Activated CD4-positive, CD25-positive, alpha-beta regulatory T cell treated with anti-CD3 and anti-CD28 coated beads, Interleukin-2, amount 50 U/mL, for 16 hours (primary cell): ENCODE measurements around the gene BAIAP2.

ENCODE experiments used
- DNase-seq: peaks from one replicate; pipeline ENCODE4 v3.0.0-alpha.2; 2020; ENCODE audit warnings: low read depth, low spot score

The BAIAP2 gene

DNA sequence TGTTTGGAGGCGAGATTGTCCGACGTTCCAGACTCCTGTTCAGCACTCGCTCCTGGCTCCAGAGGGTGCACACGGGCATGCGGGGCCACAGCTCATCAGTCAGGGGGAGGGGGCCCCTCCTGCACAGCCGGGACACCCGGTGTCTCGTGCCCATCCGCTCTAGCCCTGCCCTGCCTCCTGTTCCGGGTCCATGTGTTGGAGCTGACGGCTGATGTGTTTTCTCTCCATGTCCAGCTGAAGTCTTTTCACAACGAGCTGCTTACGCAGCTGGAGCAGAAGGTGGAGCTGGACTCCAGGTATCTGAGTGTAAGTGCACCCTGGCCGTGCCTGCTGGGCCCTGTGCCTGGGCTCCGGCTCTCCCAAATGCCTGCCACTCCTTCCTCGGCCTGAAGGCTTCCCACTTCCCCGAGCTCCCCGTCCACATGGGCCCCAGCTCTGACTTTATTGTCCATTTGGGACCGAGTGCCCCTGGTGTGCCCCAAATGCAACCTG lies 50.5 kb downstream of the BAIAP2 start:
- no peak for DNase-seq

DNA sequence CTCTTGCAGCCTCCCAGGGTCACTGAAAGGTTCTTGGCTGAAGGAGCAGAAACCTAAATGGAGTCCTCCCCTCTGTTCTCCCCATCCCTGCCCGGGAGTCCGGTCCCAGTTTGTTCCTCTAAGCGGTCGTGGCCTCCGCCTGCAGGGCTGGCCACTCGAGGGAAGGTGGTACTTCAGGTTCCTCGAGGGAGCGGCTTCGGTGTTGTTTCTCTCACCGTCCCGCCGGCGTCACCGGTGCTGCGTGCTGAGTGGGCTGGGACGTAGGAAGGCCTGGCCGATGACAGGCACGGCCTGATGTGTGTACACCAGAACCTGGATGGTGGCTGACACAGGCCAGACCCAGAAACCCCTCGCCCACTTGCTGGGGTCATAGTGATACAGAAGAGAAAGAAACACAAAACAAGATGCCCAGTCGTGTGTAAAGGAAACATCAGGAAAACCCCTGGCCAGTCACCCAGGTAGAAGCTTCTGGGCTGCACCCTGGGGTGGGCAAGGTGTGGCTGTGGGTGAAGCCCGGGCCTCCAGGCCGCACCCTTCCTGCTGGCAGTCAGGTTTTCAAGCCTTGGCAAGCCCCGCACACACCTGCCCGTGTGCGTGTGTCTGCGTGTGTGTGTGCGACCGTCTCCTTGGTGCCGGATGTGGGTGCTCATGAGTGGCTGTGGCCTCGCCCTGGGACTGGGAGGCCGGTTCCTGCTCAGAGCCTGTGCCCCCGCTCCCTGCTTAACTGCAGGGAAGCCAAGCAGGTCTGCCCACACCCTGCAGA lies 52.0 kb downstream of the BAIAP2 start:
- DNase-seq: no peak

DNA sequence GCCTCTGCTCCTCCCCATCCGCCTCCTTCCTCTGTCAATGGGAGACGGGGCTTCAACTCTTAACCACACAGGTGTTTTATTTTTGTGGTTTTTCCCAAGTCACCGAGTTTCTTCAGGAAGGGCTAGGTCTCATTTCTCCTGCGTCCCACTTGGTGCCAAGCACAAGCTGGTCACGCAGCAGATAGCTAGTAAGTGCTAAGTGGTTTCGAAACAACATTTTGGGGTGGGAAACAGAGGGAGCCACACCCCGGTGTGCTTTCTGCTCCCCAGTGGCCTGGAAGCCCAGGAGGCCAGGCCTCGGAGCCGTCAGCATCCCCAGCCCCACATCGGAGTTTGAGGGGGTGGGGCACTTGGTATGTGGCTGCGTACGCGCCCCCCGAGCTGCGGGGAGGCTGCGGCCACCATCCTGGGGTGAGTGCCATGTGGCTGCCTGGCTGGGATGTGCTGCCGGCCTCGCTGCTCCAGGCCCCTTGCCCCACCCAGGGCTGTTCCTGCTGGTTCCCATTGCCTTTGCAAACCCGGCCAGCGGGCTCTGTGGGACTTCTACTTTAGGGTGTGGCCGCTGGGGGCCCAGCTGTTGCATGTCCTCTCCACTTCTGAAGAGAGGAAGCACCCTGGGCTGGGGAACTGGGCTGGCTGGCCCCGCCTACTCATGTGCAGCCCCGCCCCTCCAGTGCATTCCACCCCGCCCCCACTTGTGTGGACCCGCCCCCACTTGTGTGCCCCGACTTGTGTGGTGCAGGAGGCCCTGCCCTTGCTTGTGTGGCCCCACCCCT lies 55.6 kb downstream of the BAIAP2 start:
- DNase-seq: no peak

DNA sequence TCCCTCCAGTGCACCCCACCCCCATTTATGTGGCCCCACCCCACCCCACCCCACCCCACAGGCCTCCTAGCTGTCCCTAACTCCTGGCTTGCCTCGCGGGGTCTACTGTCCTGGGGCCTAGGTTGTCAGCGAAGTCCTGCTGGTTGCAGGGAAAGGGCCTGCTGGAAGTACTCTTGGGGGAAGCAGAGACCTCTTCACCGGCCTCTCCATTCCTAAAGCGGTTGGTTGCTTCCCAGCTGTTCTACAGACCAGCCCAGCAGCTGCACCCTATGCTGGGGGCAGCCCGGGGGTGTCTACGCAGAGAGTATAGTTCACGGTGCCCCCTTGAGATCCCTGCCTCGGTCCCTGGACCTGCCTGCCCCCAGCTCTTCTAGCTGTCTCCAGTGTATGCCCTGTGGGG lies 56.2 kb downstream of the BAIAP2 start:
- DNase-seq: no peak

DNA sequence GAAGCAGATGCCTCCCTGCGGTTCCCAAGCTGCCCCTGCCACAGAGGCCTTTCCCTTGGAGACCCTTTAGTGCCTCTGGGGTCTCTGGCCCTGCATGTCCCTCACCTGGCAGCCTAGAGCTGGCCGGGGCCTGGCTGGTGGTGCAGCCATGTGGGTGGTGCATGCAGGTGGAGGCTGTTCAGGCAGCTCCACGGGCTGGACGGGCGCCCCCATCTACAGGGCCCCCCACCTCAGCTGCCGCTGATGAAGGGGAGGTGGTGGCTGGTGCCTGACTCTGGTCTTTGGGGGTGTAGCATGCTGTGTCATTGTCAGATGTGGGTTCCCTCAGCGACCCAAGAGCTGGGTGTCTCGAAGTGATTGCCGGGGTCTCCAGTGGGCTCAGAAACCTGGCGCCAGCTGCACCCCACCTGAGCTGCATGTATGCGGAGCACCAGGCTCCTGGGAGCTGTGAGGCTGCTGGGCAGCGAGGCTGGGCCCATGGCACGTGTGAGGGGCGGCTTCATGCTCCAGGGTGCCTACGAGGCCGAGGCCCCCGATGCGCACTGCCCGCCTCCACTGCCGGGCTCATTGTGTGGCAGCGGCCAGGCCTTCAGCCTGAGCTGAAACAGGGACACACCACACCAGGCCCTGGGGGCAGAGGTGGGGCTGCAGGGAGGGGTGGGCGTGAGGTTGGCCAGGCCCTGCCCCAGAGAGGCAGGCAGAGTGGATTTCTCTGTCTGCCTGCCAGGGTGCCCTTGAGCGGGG lies 57.0 kb downstream of the BAIAP2 start:
- no peak for DNase-seq

DNA sequence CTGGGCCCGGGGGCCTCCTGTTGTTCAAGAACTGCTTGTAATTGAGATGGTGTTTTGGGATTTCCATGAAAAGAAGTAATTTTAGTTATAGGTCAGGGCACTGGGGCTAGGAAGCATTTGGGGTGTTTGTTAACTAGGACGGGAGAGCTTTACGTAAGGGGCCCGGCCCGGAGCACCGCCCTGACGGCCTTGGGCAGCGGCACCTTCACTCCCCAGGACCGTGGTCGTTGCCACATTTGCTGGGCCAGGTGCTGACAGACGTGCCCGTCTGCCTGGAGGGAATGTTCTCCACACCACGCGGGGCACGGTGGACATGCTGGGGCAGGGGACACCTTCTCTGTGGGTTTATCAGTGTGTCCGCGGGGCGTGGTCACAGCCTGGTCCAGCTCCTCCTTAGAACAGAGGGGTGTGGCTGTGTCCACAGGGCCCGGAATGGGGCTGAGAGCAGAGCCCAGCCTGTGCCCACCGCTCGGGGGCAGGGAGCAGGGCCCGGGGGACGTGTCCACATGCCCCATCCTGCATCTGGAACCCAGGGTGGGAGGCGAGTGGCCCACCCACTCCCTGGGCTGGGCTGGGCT lies 57.7 kb downstream of the BAIAP2 start:
- DNase-seq: no peak

DNA sequence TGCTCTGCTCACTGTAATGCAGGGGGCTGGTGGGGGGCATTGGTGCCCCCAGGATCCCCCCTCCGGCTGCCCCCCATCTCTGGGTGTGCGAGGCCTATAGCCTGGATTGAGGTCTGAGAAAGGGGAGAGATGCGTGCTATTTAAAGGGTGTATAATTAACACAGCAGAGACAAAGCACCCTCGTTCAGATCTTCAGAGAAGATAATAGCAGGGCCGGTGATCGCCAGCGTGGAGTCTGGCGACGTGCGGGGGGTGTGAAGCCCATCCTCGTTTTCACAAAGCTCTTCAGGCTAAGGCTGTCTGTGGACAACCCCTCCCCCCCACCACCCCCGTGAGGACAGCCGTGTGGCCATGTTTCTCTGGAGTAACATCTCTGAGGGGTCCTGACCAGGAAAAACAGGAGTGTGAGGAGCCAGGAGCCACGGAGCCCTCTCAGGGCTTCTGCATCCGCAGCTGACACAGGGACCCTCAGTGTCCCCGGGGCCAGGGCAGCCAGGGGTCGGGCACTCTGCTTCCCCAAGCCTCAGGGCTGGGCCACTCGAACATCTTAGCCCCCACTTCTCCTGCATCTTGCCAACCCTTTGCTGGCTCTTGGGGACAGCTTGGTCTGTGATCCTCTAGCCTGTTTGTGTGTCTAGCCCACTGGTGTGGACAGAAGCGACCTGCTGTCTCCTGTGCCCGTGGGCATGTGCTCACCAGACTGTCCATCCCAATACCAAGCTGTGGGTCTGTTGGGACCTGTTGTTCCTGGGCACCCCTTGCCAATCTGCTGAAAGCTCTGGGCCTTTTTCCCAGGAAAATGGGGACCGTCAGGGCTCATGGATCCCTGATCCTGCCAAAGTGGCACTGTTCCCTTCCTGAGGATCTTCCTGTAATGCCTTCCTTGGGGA lies 58.9 kb downstream of the BAIAP2 start:
- no peak for DNase-seq

DNA sequence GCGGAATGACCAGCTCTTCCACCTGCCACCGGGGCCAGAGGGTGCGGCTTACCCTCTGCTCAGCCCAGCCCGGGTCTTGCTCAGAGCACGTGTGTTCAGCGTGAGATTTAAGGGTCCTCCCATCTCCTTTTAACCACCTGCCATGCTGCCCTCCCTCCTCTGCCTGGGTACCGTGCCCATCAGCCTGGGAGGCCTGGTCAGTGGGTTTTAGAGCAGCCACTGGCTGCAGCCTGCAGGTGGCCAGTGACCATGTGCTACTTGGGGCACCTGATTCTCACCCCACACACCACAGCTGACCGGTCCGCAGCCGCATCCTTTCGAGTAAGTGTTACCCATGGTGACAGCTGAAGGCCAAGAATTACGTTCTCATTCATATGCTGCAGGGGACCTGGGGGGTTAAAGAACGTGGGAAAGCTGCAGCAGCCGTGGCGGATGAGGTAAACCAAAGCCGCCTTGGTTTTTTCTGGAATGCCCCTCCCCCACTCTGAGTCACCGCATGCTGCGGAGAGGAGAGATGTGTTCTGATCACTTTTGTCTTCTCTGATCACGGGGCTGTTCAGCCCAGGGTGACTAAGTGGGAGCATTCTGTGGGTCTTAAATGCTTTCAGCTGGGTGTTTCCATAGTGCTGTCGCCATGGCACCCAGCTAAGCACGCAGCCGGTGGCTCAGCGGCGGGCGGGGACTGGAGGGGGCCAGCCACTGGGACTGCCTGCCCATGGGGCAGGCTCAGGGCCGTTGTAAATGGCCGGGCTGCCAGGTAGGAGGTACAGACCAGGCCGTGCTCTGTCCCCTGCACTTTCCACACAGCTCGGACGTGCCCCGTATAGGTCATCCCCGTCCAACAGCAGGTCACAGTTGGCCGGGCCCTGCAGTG lies 59.8 kb downstream of the BAIAP2 start:
- DNase-seq: peak; percentile 58

DNA sequence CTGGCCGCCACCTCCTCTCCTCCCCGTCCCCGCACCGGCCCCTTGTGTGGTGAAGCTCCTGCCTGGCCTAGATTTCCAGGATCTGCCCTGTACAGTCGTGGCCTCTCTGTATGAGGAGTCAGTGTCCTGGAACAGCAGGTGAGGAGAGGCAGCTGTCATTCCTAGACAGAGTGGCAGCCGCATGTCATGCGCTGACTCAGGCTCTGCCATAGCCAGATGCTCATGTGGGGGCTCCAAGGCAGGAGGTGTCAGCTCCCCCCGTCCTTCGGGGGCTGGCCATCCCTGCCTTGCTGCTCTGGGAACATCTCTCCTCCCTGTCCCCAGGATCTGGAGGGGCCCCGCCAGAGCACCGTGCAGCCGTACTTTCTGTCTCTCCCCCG lies 60.4 kb downstream of the BAIAP2 start:
- no peak for DNase-seq

DNA sequence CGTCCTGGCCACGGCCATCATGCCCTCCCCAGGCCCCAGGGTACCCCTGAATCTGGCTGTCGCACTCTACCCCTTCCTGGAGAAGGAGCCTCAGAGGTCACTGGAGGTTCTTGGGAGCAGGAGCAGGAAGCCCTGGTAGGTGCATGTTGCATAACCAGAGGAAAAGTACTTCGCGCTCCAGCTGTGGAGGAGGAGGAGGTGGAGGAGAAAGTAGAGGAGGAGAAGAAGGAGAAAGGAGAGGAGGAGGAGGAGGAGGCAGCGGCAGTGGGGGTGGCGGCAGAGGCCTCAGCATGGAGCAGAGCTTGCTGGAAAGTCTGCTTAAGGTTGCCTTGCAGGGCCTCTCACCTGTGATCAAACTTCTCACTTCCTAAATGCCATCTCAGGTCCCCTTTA lies 61.8 kb downstream of the BAIAP2 start:
- no peak for DNase-seq

DNA sequence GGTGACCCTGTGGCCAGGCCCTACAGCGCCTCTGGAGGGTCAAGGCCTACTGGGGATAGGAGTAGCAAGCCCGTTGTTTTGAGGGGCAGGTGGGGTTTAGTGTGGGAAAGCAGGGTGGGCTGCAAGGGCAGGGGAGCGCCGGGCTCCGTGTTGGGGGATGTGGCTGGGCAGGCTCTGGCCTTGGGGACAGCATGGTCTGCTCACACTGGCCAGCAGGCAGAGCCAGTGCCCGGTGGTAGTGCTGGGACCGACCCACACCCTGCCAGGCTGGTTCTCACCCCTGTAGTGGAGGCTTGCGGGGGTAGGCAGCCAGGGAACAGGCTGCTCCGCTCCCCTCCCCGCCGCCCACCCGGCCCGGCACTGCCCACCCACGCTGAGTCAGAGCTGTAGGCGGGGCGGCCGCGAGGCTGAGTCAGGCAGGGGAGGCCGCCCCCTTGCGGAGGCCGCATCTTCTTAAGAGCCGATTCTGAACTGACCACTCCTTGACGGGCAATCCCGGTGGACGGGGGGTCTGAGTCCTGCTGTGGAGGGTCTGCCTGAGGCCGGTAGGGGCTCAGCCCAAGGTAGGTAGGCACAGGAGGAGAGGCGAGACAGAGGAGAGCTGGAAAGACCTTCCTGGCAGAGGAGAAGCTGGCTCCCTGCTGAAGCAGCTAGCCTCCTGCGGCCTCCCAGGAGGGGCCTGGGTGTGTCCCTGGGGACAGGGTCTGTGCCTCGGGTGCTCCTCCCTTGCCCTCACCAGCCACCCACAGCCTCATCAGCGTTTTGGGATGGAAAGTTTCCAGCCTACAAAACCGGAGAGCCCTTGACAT lies 62.4 kb downstream of the BAIAP2 start:
- DNase-seq: no peak

DNA sequence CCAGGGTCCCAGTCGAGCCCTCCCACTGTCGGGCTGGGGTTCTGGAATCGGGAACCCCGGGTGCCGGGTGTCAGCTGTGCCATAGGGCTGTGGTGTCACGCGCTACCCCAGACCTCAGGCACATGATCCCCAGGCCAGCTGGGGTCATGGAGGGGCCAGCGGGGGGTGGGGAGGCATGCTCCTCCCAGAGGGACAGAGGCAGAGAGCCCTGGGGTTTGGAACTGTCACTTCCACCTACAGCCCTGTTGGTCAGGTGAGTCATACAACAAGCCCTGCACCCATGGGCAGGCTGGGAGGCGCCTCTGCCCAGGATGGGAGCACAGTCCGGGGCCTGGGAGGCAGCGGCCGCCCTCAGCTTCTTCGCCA lies 63.0 kb downstream of the BAIAP2 start:
- DNase-seq: no peak

DNA sequence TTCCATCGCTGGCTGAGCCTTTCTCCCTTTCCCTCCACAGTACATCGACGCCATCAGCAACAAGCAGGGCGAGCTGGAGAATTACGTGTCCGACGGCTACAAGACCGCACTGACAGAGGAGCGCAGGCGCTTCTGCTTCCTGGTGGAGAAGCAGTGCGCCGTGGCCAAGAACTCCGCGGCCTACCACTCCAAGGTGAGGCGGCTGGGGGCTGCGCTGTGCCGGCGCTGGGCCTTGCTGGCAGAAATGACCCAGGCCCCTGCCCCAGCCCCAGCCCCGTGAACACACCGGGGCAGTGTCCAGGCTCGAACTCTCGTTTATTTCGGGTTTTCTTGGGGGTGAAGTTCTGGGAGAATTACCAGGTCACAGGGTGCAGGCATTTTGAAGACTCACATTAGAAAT lies 64.9 kb downstream of the BAIAP2 start:
- DNase-seq: no peak

DNA sequence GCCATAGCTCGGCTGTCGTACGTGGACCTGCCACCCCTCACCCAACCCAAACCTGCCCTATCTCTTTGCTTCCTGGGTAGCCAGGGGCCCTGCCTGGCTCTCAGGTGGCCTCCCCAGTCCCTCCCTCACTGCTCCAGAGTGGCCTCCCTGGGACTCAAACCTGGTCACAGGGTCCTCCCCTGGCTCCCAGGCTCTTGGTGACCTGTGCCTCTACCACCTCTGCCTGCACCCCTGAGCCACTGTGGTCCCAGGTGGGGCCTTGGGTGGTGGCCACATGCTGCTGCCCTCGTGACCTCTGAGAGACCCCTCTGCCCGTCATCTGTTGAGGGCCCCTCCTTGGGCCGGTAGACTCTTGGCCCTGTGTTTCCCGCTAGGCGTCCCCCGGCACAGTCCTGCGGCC lies 65.7 kb downstream of the BAIAP2 start:
- DNase-seq: no peak

DNA sequence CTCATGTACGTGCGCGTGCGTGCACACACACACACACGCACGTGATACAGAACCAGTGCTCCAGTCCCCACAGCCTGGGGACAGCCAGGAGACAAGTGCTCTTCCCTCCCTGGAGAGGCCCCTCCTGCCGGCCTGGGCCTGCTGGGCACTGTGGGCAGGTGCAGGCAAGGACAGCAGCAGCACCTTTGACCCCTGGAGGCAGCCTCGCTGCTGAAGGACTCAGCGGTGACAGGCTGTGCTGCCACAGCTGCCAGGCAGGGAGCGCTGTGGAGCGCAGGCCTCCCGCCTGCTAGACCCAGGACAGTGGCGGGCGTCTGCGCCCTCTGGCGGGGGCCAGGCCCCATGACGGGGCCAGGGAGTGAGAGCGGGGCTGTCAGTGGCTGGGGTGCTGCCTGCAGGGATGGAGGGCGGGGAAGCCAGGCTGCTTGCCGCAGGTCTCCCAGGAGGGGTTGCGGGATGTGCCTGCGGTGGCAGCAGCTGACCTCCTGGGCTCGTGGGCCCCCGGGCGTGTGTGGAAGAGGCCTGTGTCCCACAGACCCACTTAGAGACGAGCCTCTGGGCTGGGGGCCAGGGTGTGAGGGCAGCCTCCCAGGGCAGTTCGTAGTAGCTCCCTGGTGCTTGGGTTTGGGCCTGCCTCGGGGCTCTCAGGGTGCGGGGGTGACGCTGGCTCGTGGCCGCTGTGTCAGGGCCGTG lies 66.8 kb downstream of the BAIAP2 start:
- DNase-seq: peak; percentile 79

DNA sequence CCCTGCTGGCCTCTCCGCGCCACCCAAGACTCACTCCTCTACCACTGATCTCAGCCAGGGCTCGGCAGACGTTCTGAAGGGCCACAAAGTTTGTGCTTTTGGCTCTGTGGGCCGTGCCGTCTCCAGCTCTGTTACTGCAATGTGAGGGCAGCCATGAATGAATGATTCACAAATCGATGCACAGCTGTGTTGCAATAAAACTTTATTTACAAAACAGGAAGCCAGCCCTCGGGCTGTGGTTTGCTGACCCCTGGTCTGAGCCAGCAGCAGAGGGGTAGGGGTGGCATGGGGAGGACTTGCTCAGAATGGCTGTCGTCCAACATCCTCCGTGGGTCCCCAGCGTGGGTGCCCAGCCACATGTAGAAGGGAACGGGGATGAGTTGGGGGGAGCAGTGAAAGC lies 67.4 kb downstream of the BAIAP2 start:
- DNase-seq: no peak

DNA sequence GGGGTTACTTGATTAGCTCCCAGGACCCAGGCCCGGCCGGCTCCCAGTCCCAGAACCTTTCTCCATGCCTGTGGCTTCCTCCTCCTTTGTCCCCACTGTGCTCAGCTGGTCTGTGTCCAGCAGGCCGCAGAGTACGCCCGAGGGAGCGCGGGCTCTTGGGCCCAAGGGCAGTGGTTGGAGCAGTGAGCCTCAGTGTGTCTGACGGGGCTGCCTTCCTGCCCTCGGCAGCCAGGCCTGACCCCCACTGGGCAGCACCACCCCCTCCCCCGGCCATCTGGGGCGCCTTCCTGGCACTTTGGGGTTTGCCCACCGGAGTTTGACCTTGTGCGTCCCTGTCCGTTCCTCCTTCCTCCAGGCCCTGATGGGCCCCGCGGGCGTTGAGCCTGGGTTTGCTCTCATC lies 67.9 kb downstream of the BAIAP2 start:
- no peak for DNase-seq

DNA sequence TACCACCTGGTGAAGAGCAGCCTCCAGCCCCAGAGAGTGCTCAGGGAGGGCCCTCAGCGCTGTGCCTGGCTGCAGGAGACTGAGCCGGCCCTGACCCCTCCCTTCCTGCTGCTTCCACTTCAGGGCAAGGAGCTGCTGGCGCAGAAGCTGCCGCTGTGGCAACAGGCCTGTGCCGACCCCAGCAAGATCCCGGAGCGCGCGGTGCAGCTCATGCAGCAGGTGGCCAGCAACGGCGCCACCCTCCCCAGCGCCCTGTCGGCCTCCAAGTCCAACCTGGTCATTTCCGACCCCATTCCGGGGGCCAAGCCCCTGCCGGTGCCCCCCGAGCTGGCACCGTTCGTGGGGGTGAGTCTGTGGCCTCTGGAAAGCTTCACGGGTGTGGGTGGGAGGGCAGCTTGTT lies 68.4 kb downstream of the BAIAP2 start:
- no peak for DNase-seq

DNA sequence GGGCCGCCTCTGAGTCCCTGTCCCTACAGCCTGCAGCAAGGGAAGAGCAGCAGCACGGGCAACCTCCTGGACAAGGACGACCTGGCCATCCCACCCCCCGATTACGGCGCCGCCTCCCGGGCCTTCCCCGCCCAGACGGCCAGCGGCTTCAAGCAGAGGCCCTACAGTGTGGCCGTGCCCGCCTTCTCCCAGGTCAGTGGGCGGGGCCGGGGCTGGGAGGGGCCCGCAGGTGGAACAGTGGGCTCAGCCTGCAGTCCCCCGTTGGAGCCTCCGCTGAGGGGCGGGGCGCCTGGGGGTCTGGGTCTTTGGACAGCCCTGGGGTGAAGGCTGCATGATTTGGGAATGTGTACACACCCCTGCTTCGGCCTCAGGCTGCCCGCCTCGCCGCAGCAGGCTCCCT lies 71.8 kb downstream of the BAIAP2 start:
- DNase-seq: no peak
